Measurements from ENCODE around the gene HTD2.
"Not testable (repeated sequence)": the region's sequence is repeated elsewhere in the genome, so short reads cannot be mapped to it uniquely, and the experiment has no call there.

Gene HTD2

DNA sequence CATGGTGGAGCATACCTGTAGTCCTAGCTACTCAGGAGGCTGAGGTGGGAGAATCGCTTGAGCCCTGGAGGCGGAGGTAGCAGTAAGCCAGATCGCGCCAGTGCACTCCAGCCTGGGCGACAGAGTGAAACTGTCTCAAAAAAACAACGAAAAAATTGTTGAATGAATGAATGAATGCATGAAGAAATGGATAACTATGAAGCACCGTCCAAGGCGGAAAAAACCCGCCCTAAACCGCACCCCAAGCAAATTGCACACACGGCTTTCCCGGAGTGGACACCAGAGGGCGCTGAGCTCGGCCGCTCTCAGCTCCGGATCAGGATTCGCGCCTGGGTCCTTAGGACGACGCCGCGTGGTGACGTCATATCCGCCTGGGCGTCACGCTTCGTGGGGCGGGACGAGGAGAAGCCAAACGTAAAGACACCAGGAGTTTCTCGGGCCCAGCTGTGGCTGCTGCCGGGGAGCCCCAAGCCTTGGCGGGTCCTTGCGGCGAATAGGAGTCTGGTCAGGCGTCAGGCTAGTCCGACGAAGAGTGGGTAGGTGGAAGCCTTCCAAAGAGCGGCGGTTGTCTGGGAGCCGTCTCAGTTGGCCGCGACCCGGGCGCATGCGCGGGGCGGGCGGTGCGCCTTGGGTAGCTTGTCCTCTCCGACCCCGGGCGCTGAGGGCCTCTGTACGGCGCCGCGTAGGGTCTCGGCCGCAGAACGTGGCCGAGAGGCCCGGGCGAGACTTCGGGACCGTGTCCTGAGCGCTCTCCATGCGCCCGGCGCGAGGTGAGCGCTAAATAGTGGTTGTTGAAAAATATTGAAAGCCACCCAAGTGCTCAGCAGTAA is at the start of gene HTD2, which contains the start of gene RPP14:
Gene HTD2, plus strand, starts transcription at position 639 of the 830 bp plus-strand sequence. CDS start 11,094 bp downstream, outside the sequence.
Gene RPP14, plus strand, starts transcription at position 364 of the 830 bp plus-strand sequence. CDS start 4,085 bp downstream, outside the sequence.
- DNase-seq, result peak; percentile 79 to 95

DNA sequence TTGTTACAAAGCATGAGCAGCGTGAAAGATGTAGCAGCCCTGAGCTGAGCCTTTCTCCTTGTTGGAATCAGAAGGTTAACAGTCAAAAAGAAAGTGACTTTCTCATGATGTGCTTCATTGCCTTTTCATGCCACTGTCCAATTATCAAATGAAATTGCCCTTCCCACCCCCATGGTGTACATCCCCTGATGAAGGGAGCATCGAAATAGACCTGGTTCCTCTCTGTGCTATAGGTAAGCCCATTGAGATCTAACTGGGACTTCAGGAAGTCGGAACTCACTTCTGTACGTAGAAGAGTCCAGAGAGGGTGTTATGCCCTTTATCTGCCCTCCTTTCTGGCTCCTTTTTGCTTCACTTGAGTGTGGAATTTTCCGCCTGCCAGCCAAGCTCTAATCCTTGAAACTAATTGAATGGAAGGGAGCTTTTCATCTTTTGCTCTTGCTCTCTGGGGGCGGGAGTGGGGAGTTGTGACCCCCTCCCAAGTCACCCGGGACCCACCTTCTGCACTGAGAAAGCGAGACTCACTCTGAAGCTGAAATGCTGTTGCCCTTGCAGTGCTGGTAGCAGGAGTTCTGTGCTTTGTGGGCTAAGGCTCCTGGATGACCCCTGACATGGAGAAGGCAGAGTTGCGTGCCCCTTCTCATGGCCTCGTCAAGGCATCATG is 47.8 kb upstream of the HTD2 start:
- DNase-seq, result no peak

GRCh38 chr3:58260261-58260731 is 46.0 kb upstream of the HTD2 start:
- no peak for DNase-seq

- DNase-seq, result no peak
These were observed 45.6 kb upstream of the HTD2 start for GRCh38 chr3:58260733-58261132.

GRCh38 chr3:58261954-58262666 is 44.2 kb upstream of the HTD2 start:
- no peak for DNase-seq

DNA sequence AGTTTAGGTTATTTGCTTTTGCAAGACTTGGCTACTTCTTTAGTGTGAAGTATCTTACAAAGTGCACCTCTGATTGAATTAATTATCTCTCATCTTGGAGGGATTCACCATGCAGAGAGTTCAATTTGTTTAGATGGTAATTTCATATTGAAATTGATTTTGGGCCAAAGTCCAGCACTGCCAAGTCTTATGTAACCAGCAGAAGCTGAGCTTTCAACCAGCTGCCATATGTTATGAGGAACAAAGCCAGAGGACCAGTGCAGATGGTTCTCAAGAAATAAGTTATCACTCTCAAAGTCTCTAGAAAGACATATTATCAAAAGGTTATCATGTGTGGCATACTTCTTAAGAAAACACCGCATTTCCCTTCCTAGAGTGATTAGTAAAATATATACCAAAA is 39.7 kb upstream of the HTD2 start:
- DNase-seq, result no peak

DNA sequence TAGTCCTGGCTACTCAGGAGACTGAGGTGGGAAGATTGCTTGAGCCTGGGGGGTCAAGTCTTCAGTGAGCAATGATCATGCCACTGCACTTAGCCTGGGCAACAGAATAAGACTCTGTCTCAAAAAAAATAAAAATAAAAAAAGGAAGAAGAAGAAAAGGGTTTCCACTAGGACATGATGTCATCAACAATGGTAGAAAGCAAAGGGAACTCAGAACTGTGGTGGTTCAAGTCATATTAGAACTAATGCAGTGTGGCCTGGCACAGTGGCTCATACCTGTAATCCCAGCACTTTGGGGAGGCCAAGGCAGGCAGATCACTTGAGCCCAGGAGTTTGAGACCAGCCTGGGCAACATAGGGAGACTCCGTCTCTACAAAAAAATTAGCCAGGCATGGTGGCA is 38.8 kb upstream of the HTD2 start:
- not testable (repeated sequence) for DNase-seq

GRCh38 chr3:58269356-58269755 is 37.0 kb upstream of the HTD2 start:
- no peak for DNase-seq

DNA sequence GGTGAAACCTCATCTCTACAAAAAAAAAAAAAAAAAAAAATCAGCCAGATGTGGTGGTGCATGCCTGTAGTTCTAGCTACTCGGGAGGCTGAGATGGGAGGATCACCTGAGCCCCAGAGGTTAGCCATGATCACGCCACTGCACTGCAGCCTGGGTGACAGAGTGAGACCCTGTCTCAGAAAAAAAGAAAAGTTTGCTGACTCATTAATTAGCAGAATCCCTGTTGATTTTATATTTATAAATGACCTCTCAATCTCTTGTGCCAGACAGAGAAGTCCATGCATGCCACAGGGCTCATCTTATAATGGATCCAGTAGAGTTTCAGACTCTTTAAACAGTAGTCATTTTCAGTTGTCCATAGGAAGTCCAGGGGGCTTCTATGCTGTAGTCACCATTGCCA is 35.8 kb upstream of the HTD2 start:
- no peak for DNase-seq

GRCh38 chr3:58271901-58272501 is 34.3 kb upstream of the HTD2 start:
- no peak for DNase-seq

GRCh38 chr3:58272891-58273290 is 33.4 kb upstream of the HTD2 start:
- no peak for DNase-seq

GRCh38 chr3:58273362-58273761 is 33.0 kb upstream of the HTD2 start:
- not testable (repeated sequence) for DNase-seq

DNA sequence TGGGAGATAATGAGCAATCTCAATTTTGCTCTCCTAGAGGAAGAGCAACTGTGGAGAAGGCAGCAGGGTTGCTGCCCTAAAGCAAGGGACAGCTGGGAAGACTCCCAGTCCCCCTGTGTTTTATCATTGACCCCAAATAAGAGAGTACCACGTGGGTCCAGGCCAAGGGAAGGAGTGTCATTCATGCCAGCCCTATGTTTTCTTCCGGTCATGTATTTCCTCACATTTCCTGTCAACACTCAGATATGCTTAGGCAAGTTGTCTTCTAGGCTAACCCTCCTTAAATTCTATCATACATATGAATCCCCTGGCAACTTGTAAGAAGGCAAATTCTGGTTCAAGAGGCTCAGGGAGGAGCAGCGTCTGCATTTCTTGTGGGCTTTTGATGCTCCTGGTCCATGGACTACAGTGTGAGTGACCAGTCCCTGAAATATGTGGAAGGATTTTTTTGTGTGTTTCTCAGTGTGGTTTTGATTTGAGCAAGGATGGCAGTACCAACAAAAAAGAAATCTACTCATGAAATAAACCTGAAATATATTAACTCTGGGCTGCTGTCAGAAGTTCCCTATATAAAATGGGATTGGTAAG is 32.2 kb upstream of the HTD2 start:
- no peak for DNase-seq

GRCh38 chr3:58281069-58281468 is 25.3 kb upstream of the HTD2 start:
- DNase-seq, result no peak

GRCh38 chr3:58285334-58285733 is 21.0 kb upstream of the HTD2 start:
- DNase-seq, result no peak

GRCh38 chr3:58287354-58287753 is 19.0 kb upstream of the HTD2 start:
- no peak for DNase-seq

- DNase-seq, result no peak
These were observed 18.1 kb upstream of the HTD2 start for GRCh38 chr3:58288011-58288728.

- DNase-seq, result not testable (repeated sequence)
These were observed 17.2 kb upstream of the HTD2 start for GRCh38 chr3:58288964-58289613.

GRCh38 chr3:58290446-58290845 is 15.9 kb upstream of the HTD2 start:
- not testable (repeated sequence) for DNase-seq

- no peak for DNase-seq
These were observed 14.5 kb upstream of the HTD2 start for GRCh38 chr3:58291671-58292338.

DNA sequence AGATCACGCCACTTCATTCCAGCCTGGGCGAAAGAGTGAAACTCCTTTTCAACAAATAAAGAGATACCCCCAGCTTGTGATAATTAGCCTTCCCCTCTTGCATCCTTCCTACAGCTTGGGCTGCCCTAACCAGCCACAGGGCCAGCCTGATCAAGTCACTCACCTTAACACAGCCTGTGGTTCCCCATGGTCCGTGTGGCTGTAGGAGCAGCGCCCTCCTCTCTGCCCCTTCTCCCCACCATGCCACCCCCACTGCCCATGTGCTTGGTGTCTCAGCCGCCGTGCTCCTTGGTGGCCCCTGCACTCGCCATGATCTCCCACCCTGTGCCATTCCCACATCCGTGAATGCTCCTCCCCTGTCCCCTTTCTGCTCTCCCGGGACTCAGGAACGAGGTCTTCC is 13.5 kb upstream of the HTD2 start:
- no peak for DNase-seq
